Measurements from ENCODE around the gene WBP1L.
"Not testable (repeated sequence)": the region's sequence is repeated elsewhere in the genome, so short reads cannot be mapped to it uniquely, and the experiment has no call there.

The WBP1L gene

DNA sequence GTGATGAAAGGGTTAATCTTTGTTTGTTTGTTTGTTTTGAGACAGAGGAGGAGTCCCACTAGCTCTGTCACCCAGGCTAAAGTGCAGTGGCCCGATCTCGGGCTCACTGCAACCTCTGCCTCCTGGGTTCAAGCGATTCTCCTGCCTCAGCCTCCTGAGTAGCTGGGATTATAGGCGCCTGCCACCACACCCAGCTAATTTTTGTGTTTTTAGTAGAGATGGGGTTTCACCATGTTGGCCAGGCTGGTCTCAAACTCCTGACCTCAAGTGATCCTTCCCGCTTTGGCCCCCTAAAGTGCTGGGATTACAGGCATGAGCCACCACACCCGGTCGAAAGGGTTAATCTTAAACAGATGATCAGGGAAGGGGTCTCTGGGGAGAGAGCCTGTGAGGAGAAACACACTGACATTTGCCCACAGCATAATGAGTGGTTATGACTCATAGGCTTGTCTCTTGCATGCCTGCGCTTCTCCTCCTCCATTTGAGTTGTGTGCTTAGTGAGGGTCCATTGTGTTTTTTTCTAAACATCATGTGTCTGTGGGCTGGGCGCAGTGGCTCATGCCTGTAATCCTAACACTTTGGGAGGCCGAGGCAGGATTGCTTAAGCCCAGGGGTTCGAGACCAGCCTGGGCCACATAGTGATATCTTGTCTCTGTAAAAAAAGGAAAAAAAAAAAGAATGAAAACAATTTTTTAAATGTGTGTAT is 112.1 kb downstream of the WBP1L start:
- H3K27ac ChIP-seq (ENCODE audit: insufficient read depth, low read depth, low read length, poor library complexity, severe bottlenecking); H3K9me3 ChIP-seq (ENCODE audit: control insufficient read depth, low read length); H3K27me3 ChIP-seq (ENCODE audit: control insufficient read depth, insufficient read depth, low read length, poor library complexity, severe bottlenecking); H3K36me3 ChIP-seq (ENCODE audit: control insufficient read depth, insufficient read depth, low read length); H3K4me1 ChIP-seq (ENCODE audit: control insufficient read depth, insufficient read depth, low read length); H3K4me3 ChIP-seq (ENCODE audit: insufficient read depth, low read depth, low read length): not testable (repeated sequence)
- 67 to 69% methylated on average over 11 of the region's 11 CpGs for WGBS, 2 experiments

DNA sequence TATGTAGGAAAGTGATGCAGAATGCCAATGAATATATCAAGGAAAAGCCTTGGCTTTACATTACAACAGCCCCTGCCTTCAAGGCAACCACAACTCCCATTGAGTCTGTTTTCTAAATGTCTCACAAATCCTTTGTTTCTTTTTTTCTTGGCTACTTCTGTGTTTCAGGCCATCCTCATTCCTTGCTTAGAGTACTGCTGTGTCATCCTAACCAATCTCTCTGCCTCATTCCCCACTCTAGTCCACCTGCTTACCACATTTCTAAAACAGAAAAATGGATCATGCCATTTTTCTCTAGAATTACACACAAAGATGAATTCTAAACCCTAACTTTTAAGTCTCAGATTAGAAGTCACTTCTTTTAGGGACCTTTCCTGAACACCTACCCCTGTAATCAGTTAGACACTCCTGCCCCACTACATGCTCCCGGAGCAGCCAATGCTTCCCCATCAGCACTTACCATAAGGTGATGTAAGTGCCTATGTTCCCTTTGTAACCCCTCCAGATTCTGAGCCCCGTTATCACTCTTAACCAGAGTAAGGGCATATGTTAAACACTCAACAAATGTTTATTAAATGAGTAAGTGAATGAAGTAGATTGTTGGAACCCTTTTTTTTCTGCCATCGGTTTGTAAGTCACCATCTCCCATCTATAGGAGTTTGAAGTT is 113.1 kb downstream of the WBP1L start:
- Histone ChIP-seq H3K27ac (ENCODE audit: insufficient read depth, low read depth, low read length, poor library complexity, severe bottlenecking) (no peak overlapping the region), H3K4me1 (ENCODE audit: control insufficient read depth, insufficient read depth, low read length) (no peaks in the 10 kb centered on the region), H3K27me3 (ENCODE audit: control insufficient read depth, insufficient read depth, low read length, poor library complexity, severe bottlenecking) (no peaks in the 10 kb centered on the region), H3K36me3 (ENCODE audit: control insufficient read depth, insufficient read depth, low read length) (no peaks in the 10 kb centered on the region), H3K4me3 (ENCODE audit: insufficient read depth, low read depth, low read length) (no peak overlapping the region), H3K9me3 (ENCODE audit: control insufficient read depth, low read length) (no peaks in the 10 kb centered on the region)
- 79 to 92% methylated on average over 1 to 3 of the region's 3 CpGs for whole genome bisulfite sequencing, 2 experiments

DNA sequence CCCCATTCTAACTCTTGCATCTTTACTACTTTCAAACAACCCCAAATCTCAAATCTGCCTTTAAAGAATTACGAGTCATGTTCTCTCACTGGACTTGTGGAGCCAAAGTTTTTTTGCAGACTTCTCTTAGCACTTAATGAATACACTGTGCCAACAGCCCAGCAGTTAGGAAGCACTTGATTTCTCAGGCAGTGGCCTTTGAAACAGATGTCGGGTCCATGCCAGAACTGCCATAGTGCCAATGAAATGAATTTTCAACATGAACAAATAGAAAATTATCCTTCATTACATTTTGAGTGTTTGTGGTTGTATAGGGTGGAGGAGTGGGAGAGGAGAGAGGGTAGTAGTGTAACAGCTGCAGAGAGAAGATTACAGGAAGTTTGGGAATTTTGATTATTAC is 116.2 kb downstream of the WBP1L start:
- Histone ChIP-seq H3K27me3 (ENCODE audit: control insufficient read depth, insufficient read depth, low read length, poor library complexity, severe bottlenecking) (no peaks in the 10 kb centered on the region), H3K36me3 (ENCODE audit: control insufficient read depth, insufficient read depth, low read length) (no peaks in the 10 kb centered on the region), H3K4me1 (ENCODE audit: control insufficient read depth, insufficient read depth, low read length) (no peaks in the 10 kb centered on the region), H3K27ac (ENCODE audit: insufficient read depth, low read depth, low read length, poor library complexity, severe bottlenecking) (no peak overlapping the region), H3K9me3 (ENCODE audit: control insufficient read depth, low read length) (no peaks in the 10 kb centered on the region), H3K4me3 (ENCODE audit: insufficient read depth, low read depth, low read length) (no peak overlapping the region)
- 87 to 96% methylated on average over 2 of the region's 2 CpGs for WGBS, 2 experiments

DNA sequence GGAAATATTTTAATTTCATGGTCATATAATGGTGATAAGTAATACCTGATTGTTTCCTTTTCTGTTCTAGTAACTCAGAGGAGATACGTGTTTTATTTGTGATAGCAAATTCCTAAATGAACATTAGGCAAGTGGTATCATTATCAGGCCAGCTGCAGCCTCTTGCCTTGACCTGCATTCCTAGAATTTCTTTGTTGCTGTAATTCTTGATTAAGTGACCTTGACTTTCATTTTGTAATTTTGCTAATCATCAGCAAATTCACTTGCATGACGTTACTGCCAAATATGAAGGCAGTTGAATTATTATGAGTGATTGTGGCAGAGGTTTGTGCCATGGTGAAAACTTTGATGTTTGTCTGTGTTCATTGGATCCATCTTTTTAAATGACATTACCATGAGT is 119.9 kb downstream of the WBP1L start:
- H3K9me3 ChIP-seq (ENCODE audit: control insufficient read depth, low read length): no peaks in the 10 kb centered on the region
- no peak overlapping the region for H3K27ac ChIP-seq (ENCODE audit: insufficient read depth, low read depth, low read length, poor library complexity, severe bottlenecking)
- H3K4me1 ChIP-seq (ENCODE audit: control insufficient read depth, insufficient read depth, low read length): no peaks in the 10 kb centered on the region
- H3K27me3 ChIP-seq (ENCODE audit: control insufficient read depth, insufficient read depth, low read length, poor library complexity, severe bottlenecking): no peaks in the 10 kb centered on the region
- H3K36me3 ChIP-seq (ENCODE audit: control insufficient read depth, insufficient read depth, low read length): no peaks in the 10 kb centered on the region
- WGBS, 2 experiments: 93 to 95% methylated on average over 2 of the region's 2 CpGs
- no peak overlapping the region for H3K4me3 ChIP-seq (ENCODE audit: insufficient read depth, low read depth, low read length)

DNA sequence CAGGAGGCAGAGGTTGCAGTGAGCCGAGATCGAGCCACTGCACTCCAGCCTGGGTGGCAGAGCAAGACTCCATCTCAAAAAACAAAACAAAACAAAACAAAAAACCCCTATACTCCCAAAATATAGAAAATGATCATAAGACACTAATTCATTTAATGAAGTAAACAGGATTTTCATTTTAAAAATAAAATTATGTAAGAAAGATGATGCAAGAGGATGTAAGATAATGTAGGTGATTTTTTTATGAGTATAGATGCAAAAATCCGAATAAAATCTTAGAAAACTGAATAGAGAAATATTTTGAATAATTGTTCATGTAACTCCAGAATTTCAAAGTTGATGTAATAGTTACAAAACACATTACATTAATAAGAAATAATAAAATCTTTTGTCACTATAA is 121.9 kb downstream of the WBP1L start:
- no peaks in the 10 kb centered on the region for H3K27me3 ChIP-seq (ENCODE audit: control insufficient read depth, insufficient read depth, low read length, poor library complexity, severe bottlenecking)
- H3K4me3 ChIP-seq (ENCODE audit: insufficient read depth, low read depth, low read length): no peak overlapping the region
- WGBS, 2 experiments: 89 to 95% methylated on average over 3 of the region's 3 CpGs

More for the DNA sequence above, 121.9 kb downstream of the WBP1L start:
- Histone ChIP-seq H3K4me1 (ENCODE audit: control insufficient read depth, insufficient read depth, low read length) (peaks cover 3% of the 10 kb centered on the region), H3K27ac (ENCODE audit: insufficient read depth, low read depth, low read length, poor library complexity, severe bottlenecking) (no peak overlapping the region), H3K9me3 (ENCODE audit: control insufficient read depth, low read length) (no peaks in the 10 kb centered on the region), H3K36me3 (ENCODE audit: control insufficient read depth, insufficient read depth, low read length) (no peaks in the 10 kb centered on the region)
